Panc1 (cell line): ENCODE measurements around the gene TEDC1. TPM values are rescaled to one million over a fixed set of nuclear protein-coding genes. Genes with fewer than 3 reads are reported as not detected.
A peak's percentile ranks its signal among the peaks of the same experiment; 100 is the strongest.
"Not testable (repeated sequence)": the region's sequence is repeated elsewhere in the genome, so short reads cannot be mapped to it uniquely, and the experiment has no call there.

Source experiments
- ATAC-seq: fragments of 200-7000 bp; cut with Tn5 transposase; 2 replicates; pipeline ENCODE4 v1.9.1; 2020; ENCODE audit warnings: mild to moderate bottlenecking, moderate library complexity
- BruUV-seq: library from RNA; stranded (reverse); fragments of 400-500 nt; replicated peaks from 2 replicates; lab custom pipeline; 2021; lab: Mats Ljungman, UMichigan
- CTCF ChIA-PET: fragments of 300-600 bp; sonication (Branson Sonifier 250); formaldehyde crosslinking; loops from one replicate; lab custom pipeline; 2022; ENCODE audit warnings: antibody characterized with exemption; lab: Charles Lee
- POLR2A ChIA-PET: fragments of 300-600 bp; sonication (Branson Sonifier 250); formaldehyde crosslinking; loops from one replicate; lab custom pipeline; 2022; ENCODE audit warnings: antibody characterized with exemption; lab: Charles Lee
- DNase-seq: peaks from one replicate; pipeline ENCODE4 v3.0.0-alpha.2; 2010; ENCODE audit warnings: low read depth, low spot score
- H3K27ac ChIP-seq: 2 replicates; pipeline ENCODE4 v1.5.1; 2011; ENCODE audit warnings: mild to moderate bottlenecking, low read length, inconsistent platforms
- H3K27me3 ChIP-seq: fragments of 200-500 bp; sonication (Bioruptor generic); 2 replicates; pipeline ENCODE4 v1.6.0; 2014; ENCODE audit warnings: low read length, inconsistent platforms; ENCODE audit not compliant: control insufficient read depth, insufficient read depth
- H3K36me3 ChIP-seq: fragments of 200-500 bp; sonication (Bioruptor generic); 2 replicates; pipeline ENCODE4 v1.5.1; 2014; ENCODE audit warnings: inconsistent platforms, mild to moderate bottlenecking, low read length, moderate library complexity; ENCODE audit not compliant: control insufficient read depth, insufficient read depth
- H3K4me1 ChIP-seq: 2 replicates; pipeline ENCODE4 v1.5.1; 2011; ENCODE audit warnings: inconsistent platforms, mild to moderate bottlenecking, low read length, moderate library complexity; ENCODE audit not compliant: control insufficient read depth, insufficient read depth
- H3K4me3 ChIP-seq, 2 experiments: 2 replicates each; pipeline ENCODE4 v1.5.1; 2011 to 2012; ENCODE audit warnings: low read depth in 2 of 2, low read length in 2 of 2, mild to moderate bottlenecking in 2 of 2, inconsistent platforms in 1 of 2, moderate library complexity in 1 of 2
- H3K9me3 ChIP-seq: fragments of 200-500 bp; sonication (Bioruptor generic); 2 replicates; pipeline ENCODE4 v1.5.1; 2014; ENCODE audit warnings: low read depth, mild to moderate bottlenecking, inconsistent platforms, low read length, moderate library complexity; ENCODE audit not compliant: control insufficient read depth, insufficient read depth
- POLR2AphosphoS5 ChIP-seq: IDR thresholded peaks from 2 replicates; pipeline ENCODE4 v1.6.1; 2012; ENCODE audit warnings: mild to moderate bottlenecking, low read depth, low read length, moderate library complexity
- REST ChIP-seq, 2 experiments: IDR thresholded peaks; 2 replicates each; pipeline ENCODE4 v1.6.1; 2011 to 2012; ENCODE audit warnings: low read depth in 2 of 2, control low read depth in 1 of 2, low read length in 1 of 2, mild to moderate bottlenecking in 1 of 2, moderate library complexity in 1 of 2; ENCODE audit not compliant: insufficient read depth in 1 of 2
- SIN3A ChIP-seq: IDR thresholded peaks from 2 replicates; pipeline ENCODE4 v1.6.1; 2012; ENCODE audit warnings: low read depth, mild to moderate bottlenecking, low read length, moderate library complexity, borderline replicate concordance; ENCODE audit not compliant: insufficient read depth
- TCF7L2 ChIP-seq: IDR thresholded peaks from 2 replicates; pipeline ENCODE4 v1.6.1; 2011; ENCODE audit warnings: mild to moderate bottlenecking, low read depth, low read length, inconsistent platforms
- in situ Hi-C: cut with HindIII; loops from 2 replicates; pipeline ENCODE4 v1.10.0; 2016; ENCODE audit warnings: low sequenced_read_pairs, low pct_unique_long_range_greater_than_20kb
- intact Hi-C: fragments of 100-400 bp; cut with micrococcal nuclease; formaldehyde crosslinking; loops from one replicate; pipeline ENCODE4 v1.10.0; 2022; ENCODE audit not compliant: unreplicated experiment
- total RNA-seq: library from RNA; stranded (reverse); gene quantifications from one replicate; pipeline ENCODE4 v1.2.1, GENCODE V29; 2021; ENCODE audit not compliant: unreplicated experiment
- TF ChIP-seq, protein P1 (sequence below): fragments of 450-650 bp; IDR thresholded peaks from 2 replicates; pipeline ENCODE4 v1.5.1; 2017; ENCODE audit warnings: mild to moderate bottlenecking

TEDC1 gene
- total RNA-seq, 1 experiment from 2014 or later, result 47.8 TPM

DNA sequence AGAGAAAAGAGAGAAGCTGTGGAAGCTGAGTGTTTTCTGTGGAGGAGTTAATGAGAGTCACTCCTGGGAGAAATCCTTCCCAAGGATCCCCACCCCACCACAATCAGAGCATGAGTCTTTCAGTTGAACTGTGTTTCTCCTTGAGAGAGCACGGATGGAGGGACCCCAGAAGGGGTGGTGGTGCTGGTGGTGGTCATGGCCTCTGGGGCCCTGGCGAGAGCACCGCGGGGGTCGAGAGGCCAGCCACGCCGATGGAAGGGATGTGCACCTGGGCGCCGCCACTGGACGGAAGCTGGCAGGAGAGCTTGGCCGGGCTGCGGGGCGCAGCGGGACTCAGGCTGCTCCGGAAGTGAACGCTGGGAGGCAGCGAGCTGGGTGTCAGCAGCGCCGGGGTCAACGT, 55.4 kb downstream of the TEDC1 start:
- POLR2A ChIA-PET, H3K27me3 ChIP-seq, intact Hi-C loops, H3K36me3 ChIP-seq, BruUV-seq, H3K27ac ChIP-seq, H3K4me3 ChIP-seq, CTCF ChIA-PET, H3K4me1 ChIP-seq, H3K9me3 ChIP-seq, DNase-seq, in situ Hi-C loops: not testable (repeated sequence)
- peak; percentile 34; the same call in 1 of the 2 replicates for ATAC-seq

GRCh38 chr14:105547072-105547471, 56.0 kb downstream of the TEDC1 start:
- H3K36me3 ChIP-seq, POLR2A ChIA-PET, H3K4me3 ChIP-seq, H3K9me3 ChIP-seq, in situ Hi-C loops, H3K27me3 ChIP-seq, BruUV-seq, CTCF ChIA-PET, DNase-seq, intact Hi-C loops, H3K27ac ChIP-seq, ATAC-seq, H3K4me1 ChIP-seq: not testable (repeated sequence)

DNA sequence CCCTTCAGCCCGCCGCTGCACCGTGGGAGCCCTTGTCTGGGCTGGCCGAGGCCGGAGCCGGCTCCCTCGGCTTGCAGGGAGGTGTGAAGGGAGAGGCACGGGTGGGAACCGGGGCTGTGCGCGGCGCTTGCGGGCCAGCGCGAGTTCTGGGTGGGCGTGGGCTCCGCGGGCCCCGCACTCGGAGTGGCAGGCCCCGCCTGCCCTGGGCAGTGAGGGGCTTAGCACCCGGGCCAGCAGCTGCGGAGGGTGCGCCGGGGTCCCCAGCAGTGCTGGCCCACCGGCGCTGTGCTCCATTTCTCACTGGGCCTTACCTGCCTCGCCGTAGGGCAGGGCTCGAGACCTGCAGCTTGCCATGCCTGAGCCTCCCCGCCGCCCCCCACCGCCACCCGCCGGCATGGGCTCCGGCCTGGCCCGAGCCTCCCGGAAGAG, 56.7 kb downstream of the TEDC1 start:
- POLR2A ChIA-PET, result no interaction called here
- no peak for ATAC-seq
- Histone ChIP-seq H3K9me3 (no peaks in the 10 kb centered on the region; the same call in 1 of the 2 replicates), H3K4me3 (no peak overlapping the region), H3K4me1 (no peaks in the 10 kb centered on the region), H3K36me3 (no peaks in the 10 kb centered on the region), H3K27me3 (no peaks in the 10 kb centered on the region), H3K27ac (no peak overlapping the region)
- DNase-seq, result no peak
- no TSS peak for BruUV-seq
- TF ChIP-seq SIN3A, result no peak
- TF ChIP-seq, protein P1, sequence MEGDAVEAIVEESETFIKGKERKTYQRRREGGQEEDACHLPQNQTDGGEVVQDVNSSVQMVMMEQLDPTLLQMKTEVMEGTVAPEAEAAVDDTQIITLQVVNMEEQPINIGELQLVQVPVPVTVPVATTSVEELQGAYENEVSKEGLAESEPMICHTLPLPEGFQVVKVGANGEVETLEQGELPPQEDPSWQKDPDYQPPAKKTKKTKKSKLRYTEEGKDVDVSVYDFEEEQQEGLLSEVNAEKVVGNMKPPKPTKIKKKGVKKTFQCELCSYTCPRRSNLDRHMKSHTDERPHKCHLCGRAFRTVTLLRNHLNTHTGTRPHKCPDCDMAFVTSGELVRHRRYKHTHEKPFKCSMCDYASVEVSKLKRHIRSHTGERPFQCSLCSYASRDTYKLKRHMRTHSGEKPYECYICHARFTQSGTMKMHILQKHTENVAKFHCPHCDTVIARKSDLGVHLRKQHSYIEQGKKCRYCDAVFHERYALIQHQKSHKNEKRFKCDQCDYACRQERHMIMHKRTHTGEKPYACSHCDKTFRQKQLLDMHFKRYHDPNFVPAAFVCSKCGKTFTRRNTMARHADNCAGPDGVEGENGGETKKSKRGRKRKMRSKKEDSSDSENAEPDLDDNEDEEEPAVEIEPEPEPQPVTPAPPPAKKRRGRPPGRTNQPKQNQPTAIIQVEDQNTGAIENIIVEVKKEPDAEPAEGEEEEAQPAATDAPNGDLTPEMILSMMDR, result no peak
- no peak for TF ChIP-seq REST (IDR thresholded peaks at IDR 0.05; ENCODE audit: insufficient read depth in 1 of 2, low read depth in 2 of 2, low read length in 1 of 2)
- TF ChIP-seq TCF7L2, result no peak
- no peak for TF ChIP-seq POLR2AphosphoS5
- CTCF ChIA-PET, result no interaction called here
- intact Hi-C loops (no loop called here), in situ Hi-C loops (no loop called here)

Other genes starting within 250 kb of the TEDC1 start
- gene BTBD6, start 242.7 kb upstream of the TEDC1 start, total RNA-seq, result 0.26 TPM
- gene BRF1, start 190.2 kb upstream of the TEDC1 start, total RNA-seq, result 25.0 TPM
- gene PACS2, start 176.5 kb upstream of the TEDC1 start, total RNA-seq, result 55.2 TPM
- 2.9 TPM for gene TEX22, start 92.7 kb upstream of the TEDC1 start, total RNA-seq
- gene MTA1, start 71.4 kb upstream of the TEDC1 start, total RNA-seq, result 105 TPM
- gene CRIP2, start 16.4 kb upstream of the TEDC1 start, total RNA-seq, result 280 TPM
- gene CRIP1, start 4.4 kb upstream of the TEDC1 start, total RNA-seq, result 1,056 TPM
- 4.6 TPM for gene TMEM121, start 35.3 kb downstream of the TEDC1 start, total RNA-seq